K562 (cell line): ENCODE data around the gene N4BP3. TPM values are rescaled to one million over a fixed set of nuclear protein-coding genes. Genes with fewer than 3 reads are reported as not detected.

Experiments
- BCOR ChIP-seq: fragments of 450-650 bp; IDR thresholded peaks from 2 replicates; pipeline ENCODE4 v1.6.1; 2016
- CBX3 ChIP-seq, 2 experiments: IDR thresholded peaks; 1 replicate in 1 of 2; 2 replicates in 1 of 2; pipeline ENCODE4 v1.6.1; 2012; ENCODE audit warnings: inconsistent platforms in 2 of 2, low read length in 2 of 2, borderline replicate concordance in 1 of 2, control low read depth in 1 of 2
- HDGF ChIP-seq: fragments of 450-650 bp; IDR thresholded peaks from 2 replicates; pipeline ENCODE4 v1.6.1; 2016
- MEF2D ChIP-seq: conservative IDR thresholded peaks from 2 replicates; pipeline ENCODE4 v1.6.1; 2016; ENCODE audit warnings: low read depth, missing genetic modification characterization, missing compliant biosample characterization
- MYC ChIP-seq, 2 experiments: fragments of 250-450 bp in 1 of 2; sonication (Bioruptor Pico) in 1 of 2; IDR thresholded peaks; 2 replicates each; pipeline versions ENCODE4 v1.5.1 to v1.6.1; 2012 to 2021; ENCODE audit warnings: low read depth in 2 of 2, borderline replicate concordance in 1 of 2, improper control_type of control experiment in 1 of 2, low read length in 1 of 2, mild to moderate bottlenecking in 1 of 2, moderate library complexity in 1 of 2
- NFIX ChIP-seq: fragments of 250-450 bp; sonication (Bioruptor Pico); IDR thresholded peaks from 2 replicates; pipeline ENCODE4 v1.4.0; 2020; ENCODE audit warnings: low read depth, mild to moderate bottlenecking, moderate library complexity
- NONO ChIP-seq, 2 experiments: fragments of 200-400 bp in 1 of 2; fragments of 450-650 bp in 1 of 2; formaldehyde crosslinking in 1 of 2; IDR thresholded peaks; 2 replicates each; pipeline ENCODE4 v1.6.1; 2017; ENCODE audit warnings: low read depth in 2 of 2, mild to moderate bottlenecking in 2 of 2, moderate library complexity in 2 of 2, low read length in 1 of 2
- RNF2 ChIP-seq: sonication (generic); IDR thresholded peaks from 2 replicates; pipeline ENCODE4 v1.6.1; 2016
- XRCC3 ChIP-seq: fragments of 450-650 bp; IDR thresholded peaks from 2 replicates; pipeline ENCODE4 v1.6.1; 2017; ENCODE audit warnings: mild to moderate bottlenecking, moderate library complexity
- ZKSCAN1 ChIP-seq: fragments of 150-350 bp; IDR thresholded peaks from 2 replicates; pipeline ENCODE4 v1.6.1; 2016; ENCODE audit warnings: low read depth, low read length
- polyA plus RNA-seq, 8 experiments: library from polyadenylated mRNA; depleted of rRNA in 4 of 8; stranded (reverse) in 5 of 8; unstranded in 3 of 8; fragments of >200 nt; fragmentation: Nextera tagmentation in 2 of 8; fragmentation: Illumina TruSeq in 1 of 8; extraction: Ambion mirVana in 2 of 8; extraction: Trizol in 1 of 8; gene quantifications; 2 replicates each; pipeline versions ENCODE4 v1.2.1 to v1.2.3, GENCODE V29; 2011 to 2014; ENCODE audit warnings: inconsistent platforms in 1 of 8, missing spikeins in 1 of 8
- total RNA-seq, 7 experiments: library from RNA; depleted of rRNA in 6 of 7; stranded (reverse); fragments of >200 nt in 6 of 7; fragmentation: Illumina TruSeq in 2 of 7; extraction: Trizol in 2 of 7; gene quantifications; 2 replicates each; pipeline versions ENCODE4 v1.2.1 to v1.2.3, GENCODE V29; 2011 to 2021; ENCODE audit warnings: low replicate concordance in 1 of 7
- TF ChIP-seq, protein P1 (sequence below): sonication (generic); formaldehyde crosslinking; IDR thresholded peaks from 2 replicates; pipeline ENCODE4 v1.9.0; 2022; ENCODE audit warnings: mild to moderate bottlenecking, missing genetic modification reagents
- TF ChIP-seq, protein P2 (sequence below): fragments of 450-650 bp; IDR thresholded peaks from 2 replicates; pipeline ENCODE4 v1.6.1; 2016; ENCODE audit warnings: low read depth, mild to moderate bottlenecking, moderate library complexity
- TF ChIP-seq, protein P3 (sequence below): fragments of 250-450 bp; sonication (Bioruptor Pico); IDR thresholded peaks from 2 replicates; pipeline ENCODE4 v1.4.0; 2020
- TF ChIP-seq, protein P4 (sequence below): sonication (generic); formaldehyde crosslinking; IDR thresholded peaks from 2 replicates; pipeline ENCODE4 v1.8.0; 2022; ENCODE audit warnings: mild to moderate bottlenecking, missing genetic modification reagents

N4BP3 gene
- total and polyA plus RNA-seq, 9 of the 15 experiments (the other 6 are each of a cell fraction or from before 2014, with no cell fraction given), result 0.06 to 7.0 (median 2.4) TPM

DNA sequence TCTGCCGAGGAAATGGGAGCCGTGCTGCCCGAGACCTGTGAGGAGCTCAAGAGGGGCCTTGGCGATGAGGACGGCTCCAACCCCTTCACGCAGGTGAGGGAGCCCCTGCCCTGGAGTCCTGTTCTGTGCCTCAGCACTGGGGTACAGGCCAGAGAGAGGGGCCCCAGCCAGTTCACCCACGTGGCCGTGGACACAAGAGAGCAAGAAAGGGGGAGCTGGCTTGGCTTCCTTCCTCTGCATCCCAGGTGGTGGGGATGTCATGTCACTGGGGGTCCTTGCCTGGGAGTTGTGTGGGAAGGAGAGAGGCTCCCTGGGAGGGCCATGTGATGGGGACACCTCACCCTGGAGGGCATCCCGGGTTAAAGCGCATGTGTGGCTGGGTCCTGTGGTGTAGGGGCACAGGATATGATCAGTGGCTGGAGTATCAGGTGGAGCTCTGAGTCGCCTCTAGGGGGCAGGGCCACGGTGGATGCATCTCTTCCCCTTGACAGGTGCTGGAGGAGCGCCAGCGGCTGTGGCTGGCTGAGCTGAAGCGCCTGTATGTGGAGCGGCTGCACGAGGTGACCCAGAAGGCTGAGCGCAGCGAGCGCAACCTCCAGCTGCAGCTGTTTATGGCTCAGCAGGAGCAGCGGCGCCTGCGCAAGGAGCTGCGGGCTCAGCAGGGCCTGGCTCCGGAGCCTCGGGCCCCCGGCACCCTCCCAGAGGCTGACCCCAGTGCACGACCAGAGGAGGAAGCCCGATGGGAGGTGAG is 7.5 kb downstream of the N4BP3 start (continued):
- TF ChIP-seq, protein P1, sequence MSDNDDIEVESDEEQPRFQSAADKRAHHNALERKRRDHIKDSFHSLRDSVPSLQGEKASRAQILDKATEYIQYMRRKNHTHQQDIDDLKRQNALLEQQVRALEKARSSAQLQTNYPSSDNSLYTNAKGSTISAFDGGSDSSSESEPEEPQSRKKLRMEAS (CRISPR knock-in tag), result peak; percentile 96
- TF ChIP-seq RNF2, result 0 out of 2 replicates have a peak, but pooled peaks have one; percentile 32
- TF ChIP-seq MEF2D (tag), result no peak
- no peak for TF ChIP-seq XRCC3
- TF ChIP-seq ZKSCAN1, result no peak
- no peak for TF ChIP-seq NONO (IDR thresholded peaks at IDR 0.05; ENCODE audit: low read depth in 2 of 2, low read length in 1 of 2)
- no peak for TF ChIP-seq BCOR
- TF ChIP-seq CBX3 (IDR thresholded peaks at IDR 0.05; ENCODE audit: borderline replicate concordance in 1 of 2, low read length in 2 of 2), result 0 out of 3 replicates have a peak, but pooled peaks of 1 of the 2 experiments have one; percentile 58
- peak; percentile 80; the same call in 1 of the 2 replicates for TF ChIP-seq HDGF
- TF ChIP-seq, protein P2, sequence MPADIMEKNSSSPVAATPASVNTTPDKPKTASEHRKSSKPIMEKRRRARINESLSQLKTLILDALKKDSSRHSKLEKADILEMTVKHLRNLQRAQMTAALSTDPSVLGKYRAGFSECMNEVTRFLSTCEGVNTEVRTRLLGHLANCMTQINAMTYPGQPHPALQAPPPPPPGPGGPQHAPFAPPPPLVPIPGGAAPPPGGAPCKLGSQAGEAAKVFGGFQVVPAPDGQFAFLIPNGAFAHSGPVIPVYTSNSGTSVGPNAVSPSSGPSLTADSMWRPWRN, result no peak
- TF ChIP-seq MYC (IDR thresholded peaks at IDR 0.05; ENCODE audit: low read depth, low read length), result peak; percentile 77
- TF ChIP-seq MYC (CRISPR knock-in tag; IDR thresholded peaks at IDR 0.05; ENCODE audit: borderline replicate concordance, low read depth), result no peak
- TF ChIP-seq, protein P3, sequence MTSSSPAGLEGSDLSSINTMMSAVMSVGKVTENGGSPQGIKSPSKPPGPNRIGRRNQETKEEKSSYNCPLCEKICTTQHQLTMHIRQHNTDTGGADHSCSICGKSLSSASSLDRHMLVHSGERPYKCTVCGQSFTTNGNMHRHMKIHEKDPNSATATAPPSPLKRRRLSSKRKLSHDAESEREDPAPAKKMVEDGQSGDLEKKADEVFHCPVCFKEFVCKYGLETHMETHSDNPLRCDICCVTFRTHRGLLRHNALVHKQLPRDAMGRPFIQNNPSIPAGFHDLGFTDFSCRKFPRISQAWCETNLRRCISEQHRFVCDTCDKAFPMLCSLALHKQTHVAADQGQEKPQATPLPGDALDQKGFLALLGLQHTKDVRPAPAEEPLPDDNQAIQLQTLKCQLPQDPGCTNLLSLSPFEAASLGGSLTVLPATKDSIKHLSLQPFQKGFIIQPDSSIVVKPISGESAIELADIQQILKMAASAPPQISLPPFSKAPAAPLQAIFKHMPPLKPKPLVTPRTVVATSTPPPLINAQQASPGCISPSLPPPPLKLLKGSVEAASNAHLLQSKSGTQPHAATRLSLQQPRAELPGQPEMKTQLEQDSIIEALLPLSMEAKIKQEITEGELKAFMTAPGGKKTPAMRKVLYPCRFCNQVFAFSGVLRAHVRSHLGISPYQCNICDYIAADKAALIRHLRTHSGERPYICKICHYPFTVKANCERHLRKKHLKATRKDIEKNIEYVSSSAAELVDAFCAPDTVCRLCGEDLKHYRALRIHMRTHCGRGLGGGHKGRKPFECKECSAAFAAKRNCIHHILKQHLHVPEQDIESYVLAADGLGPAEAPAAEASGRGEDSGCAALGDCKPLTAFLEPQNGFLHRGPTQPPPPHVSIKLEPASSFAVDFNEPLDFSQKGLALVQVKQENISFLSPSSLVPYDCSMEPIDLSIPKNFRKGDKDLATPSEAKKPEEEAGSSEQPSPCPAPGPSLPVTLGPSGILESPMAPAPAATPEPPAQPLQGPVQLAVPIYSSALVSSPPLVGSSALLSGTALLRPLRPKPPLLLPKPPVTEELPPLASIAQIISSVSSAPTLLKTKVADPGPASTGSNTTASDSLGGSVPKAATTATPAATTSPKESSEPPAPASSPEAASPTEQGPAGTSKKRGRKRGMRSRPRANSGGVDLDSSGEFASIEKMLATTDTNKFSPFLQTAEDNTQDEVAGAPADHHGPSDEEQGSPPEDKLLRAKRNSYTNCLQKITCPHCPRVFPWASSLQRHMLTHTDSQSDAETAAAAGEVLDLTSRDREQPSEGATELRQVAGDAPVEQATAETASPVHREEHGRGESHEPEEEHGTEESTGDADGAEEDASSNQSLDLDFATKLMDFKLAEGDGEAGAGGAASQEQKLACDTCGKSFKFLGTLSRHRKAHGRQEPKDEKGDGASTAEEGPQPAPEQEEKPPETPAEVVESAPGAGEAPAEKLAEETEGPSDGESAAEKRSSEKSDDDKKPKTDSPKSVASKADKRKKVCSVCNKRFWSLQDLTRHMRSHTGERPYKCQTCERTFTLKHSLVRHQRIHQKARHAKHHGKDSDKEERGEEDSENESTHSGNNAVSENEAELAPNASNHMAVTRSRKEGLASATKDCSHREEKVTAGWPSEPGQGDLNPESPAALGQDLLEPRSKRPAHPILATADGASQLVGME (CRISPR knock-in tag), result 0 out of 2 replicates have a peak, but pooled peaks have one; percentile 7
- 0 out of 2 replicates have a peak, but pooled peaks have one; percentile 21 for TF ChIP-seq NFIX (CRISPR knock-in tag)
- TF ChIP-seq, protein P4, sequence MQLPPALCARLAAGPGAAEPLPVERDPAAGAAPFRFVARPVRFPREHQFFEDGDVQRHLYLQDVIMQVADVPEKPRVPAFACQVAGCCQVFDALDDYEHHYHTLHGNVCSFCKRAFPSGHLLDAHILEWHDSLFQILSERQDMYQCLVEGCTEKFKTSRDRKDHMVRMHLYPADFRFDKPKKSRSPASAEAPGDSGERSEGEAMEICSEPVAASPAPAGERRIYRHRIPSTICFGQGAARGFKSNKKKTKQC (CRISPR knock-in tag), result 0 out of 2 replicates have a peak, but pooled peaks have one; percentile 17
